Hepatocyte (in vitro differentiated cells): ENCODE results near the gene GABARAPL1. TPM values are rescaled to one million over a fixed set of nuclear protein-coding genes. Genes with fewer than 3 reads are reported as not detected.
"Not testable (repeated sequence)": the region's sequence is repeated elsewhere in the genome, so short reads cannot be mapped to it uniquely, and the experiment has no call there.

Source experiments
- DNase-seq: peaks from one replicate; pipeline ENCODE4 v3.0.0-alpha.2; 2016; ENCODE audit warnings: low spot score
- H2AFZ ChIP-seq: fragments of 200-600 bp; sonication (generic); 2 replicates; pipeline ENCODE4 v1.6.0; 2016; ENCODE audit warnings: antibody characterized with exemption, mild to moderate bottlenecking
- H3K27ac ChIP-seq: fragments of 200-600 bp; sonication (generic); 2 replicates; pipeline ENCODE4 v1.5.1; 2016; ENCODE audit warnings: mild to moderate bottlenecking
- H3K27me3 ChIP-seq: fragments of 200-600 bp; sonication (generic); 2 replicates; pipeline ENCODE4 v1.6.1; 2016
- H3K36me3 ChIP-seq: fragments of 200-600 bp; sonication (generic); replicated peaks from 2 replicates; pipeline ENCODE4 v1.5.1; 2016; ENCODE audit warnings: low read depth; ENCODE audit not compliant: insufficient read depth
- H3K4me1 ChIP-seq: fragments of 200-600 bp; sonication (generic); 2 replicates; pipeline ENCODE4 v1.5.1; 2016; ENCODE audit warnings: mild to moderate bottlenecking, moderate library complexity; ENCODE audit not compliant: insufficient read depth
- H3K4me2 ChIP-seq: fragments of 200-600 bp; sonication (generic); 2 replicates; pipeline ENCODE4 v1.6.0; 2016
- H3K4me3 ChIP-seq: fragments of 200-600 bp; sonication (generic); 2 replicates; pipeline ENCODE4 v1.5.1; 2016; ENCODE audit warnings: mild to moderate bottlenecking
- H3K79me2 ChIP-seq: fragments of 200-600 bp; sonication (generic); 2 replicates; pipeline ENCODE4 v1.6.0; 2017; ENCODE audit warnings: mild to moderate bottlenecking
- H3K9me2 ChIP-seq: fragments of 200-600 bp; sonication (generic); replicated peaks from 2 replicates; pipeline ENCODE4 v1.6.0; 2017; ENCODE audit warnings: mild to moderate bottlenecking; ENCODE audit not compliant: insufficient read depth
- H3K9me3 ChIP-seq: fragments of 200-600 bp; sonication (generic); 2 replicates; pipeline ENCODE4 v1.5.1; 2016; ENCODE audit warnings: low read depth, mild to moderate bottlenecking
- H4K20me1 ChIP-seq: fragments of 200-600 bp; sonication (generic); 2 replicates; pipeline ENCODE4 v1.6.0; 2016; ENCODE audit warnings: mild to moderate bottlenecking; ENCODE audit not compliant: insufficient read depth, poor library complexity, severe bottlenecking
- EZH2 ChIP-seq: fragments of 200-600 bp; sonication (generic); IDR thresholded peaks from 2 replicates; pipeline ENCODE4 v1.6.1; 2016; ENCODE audit warnings: antibody characterized with exemption, mild to moderate bottlenecking, borderline replicate concordance
- EZH2phosphoT487 ChIP-seq: fragments of 200-600 bp; sonication (generic); IDR thresholded peaks from one replicate; pipeline ENCODE4 v1.6.1; 2018; ENCODE audit warnings: antibody characterized with exemption, mild to moderate bottlenecking, low read depth, moderate library complexity; ENCODE audit not compliant: unreplicated experiment, severe bottlenecking
- WGBS: methylation state at CpG from one replicate; pipeline ENCODE4 v1.1.6; 2016; ENCODE audit warnings: low lambda C conversion rate; ENCODE audit errors: missing lambda C conversion rate; 5-methylcytosine and 5-hydroxymethylcytosine counted together
- polyA plus RNA-seq: library from polyadenylated mRNA; unstranded; fragments of >200 nt; fragmentation: Nextera tagmentation; extraction: Ambion mirVana; gene quantifications from 2 replicates; pipeline ENCODE4 v1.2.1, GENCODE V29; 2016
- total RNA-seq: library from RNA; depleted of rRNA; stranded (reverse); fragments of >200 nt; gene quantifications from 2 replicates; pipeline ENCODE4 v1.2.3, GENCODE V29; 2014
- TF ChIP-seq, protein P1 (sequence below): fragments of 200-600 bp; sonication (generic); IDR thresholded peaks from 2 replicates; pipeline ENCODE4 v1.5.1; 2016; ENCODE audit warnings: antibody characterized with exemption, mild to moderate bottlenecking; ENCODE audit not compliant: poor library complexity

Gene GABARAPL1
- total and polyA plus RNA-seq, 2 experiments from 2014 or later: 77.7 to 93.5 TPM

DNA sequence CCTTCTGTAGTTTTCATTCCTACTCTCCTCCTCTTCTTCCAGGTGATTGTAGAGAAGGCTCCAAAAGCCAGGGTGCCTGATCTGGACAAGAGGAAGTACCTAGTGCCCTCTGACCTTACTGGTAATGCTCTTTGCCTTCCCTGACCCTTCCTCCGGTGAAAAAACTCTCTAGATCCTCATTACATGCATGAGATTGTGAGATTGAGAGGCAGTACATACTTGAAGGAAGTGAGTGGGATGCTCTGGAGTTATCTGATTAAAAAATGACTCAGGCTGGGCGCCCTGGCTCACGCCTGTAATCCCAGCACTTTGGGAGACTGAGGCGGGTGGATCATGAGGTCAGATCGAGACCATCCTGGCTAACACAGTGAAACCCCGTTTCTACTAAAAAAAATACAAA is 5.3 kb downstream of the GABARAPL1 start:
- peaks cover 16% of the 10 kb centered on the region for H4K20me1 ChIP-seq
- H3K4me3 ChIP-seq: no peak overlapping the region
- DNase-seq: no peak
- no peak for TF ChIP-seq EZH2
- TF ChIP-seq, protein P1, sequence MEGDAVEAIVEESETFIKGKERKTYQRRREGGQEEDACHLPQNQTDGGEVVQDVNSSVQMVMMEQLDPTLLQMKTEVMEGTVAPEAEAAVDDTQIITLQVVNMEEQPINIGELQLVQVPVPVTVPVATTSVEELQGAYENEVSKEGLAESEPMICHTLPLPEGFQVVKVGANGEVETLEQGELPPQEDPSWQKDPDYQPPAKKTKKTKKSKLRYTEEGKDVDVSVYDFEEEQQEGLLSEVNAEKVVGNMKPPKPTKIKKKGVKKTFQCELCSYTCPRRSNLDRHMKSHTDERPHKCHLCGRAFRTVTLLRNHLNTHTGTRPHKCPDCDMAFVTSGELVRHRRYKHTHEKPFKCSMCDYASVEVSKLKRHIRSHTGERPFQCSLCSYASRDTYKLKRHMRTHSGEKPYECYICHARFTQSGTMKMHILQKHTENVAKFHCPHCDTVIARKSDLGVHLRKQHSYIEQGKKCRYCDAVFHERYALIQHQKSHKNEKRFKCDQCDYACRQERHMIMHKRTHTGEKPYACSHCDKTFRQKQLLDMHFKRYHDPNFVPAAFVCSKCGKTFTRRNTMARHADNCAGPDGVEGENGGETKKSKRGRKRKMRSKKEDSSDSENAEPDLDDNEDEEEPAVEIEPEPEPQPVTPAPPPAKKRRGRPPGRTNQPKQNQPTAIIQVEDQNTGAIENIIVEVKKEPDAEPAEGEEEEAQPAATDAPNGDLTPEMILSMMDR: no peak
- TF ChIP-seq EZH2phosphoT487: no peak
- no peaks in the 10 kb centered on the region for H3K4me1 ChIP-seq
- peaks cover 37% of the 10 kb centered on the region for H3K79me2 ChIP-seq
- H3K27me3 ChIP-seq: no peaks in the 10 kb centered on the region
- H2AFZ ChIP-seq: no peak overlapping the region
- H3K27ac ChIP-seq: no peak overlapping the region
- no peaks in the 10 kb centered on the region for H3K36me3 ChIP-seq
- H3K9me3 ChIP-seq: no peaks in the 10 kb centered on the region
- WGBS: 98% methylated on average over 6 of the region's 6 CpGs
- no peaks in the 10 kb centered on the region for H3K9me2 ChIP-seq
- H3K4me2 ChIP-seq: no peak overlapping the region

DNA sequence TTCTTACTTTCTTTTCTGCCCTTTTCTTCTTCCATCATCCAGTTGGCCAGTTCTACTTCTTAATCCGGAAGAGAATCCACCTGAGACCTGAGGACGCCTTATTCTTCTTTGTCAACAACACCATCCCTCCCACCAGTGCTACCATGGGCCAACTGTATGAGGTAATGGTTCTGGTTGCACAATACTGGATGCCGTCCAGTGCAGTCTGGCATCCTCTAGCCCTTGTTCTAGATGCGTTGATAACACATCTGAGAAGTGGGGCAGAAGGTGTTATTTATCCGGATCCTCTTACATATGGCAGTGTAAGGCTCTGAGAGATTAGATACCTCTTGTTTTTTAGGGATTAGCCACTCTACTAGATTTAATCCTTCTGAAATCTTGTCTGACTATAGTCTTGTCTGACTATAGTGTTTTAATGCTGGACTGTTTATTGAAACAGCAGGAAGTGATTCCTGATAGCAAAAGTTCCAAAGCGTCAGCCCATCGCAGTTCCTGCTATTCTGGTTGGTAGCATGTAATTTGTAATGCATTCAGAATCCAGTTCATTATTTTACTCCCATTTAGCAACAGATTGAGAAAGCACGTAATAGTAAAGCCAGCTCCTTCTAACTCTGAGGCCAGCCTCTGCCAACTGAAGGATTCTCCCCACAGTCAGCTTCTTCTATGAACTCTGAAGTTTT is 7.9 kb downstream of the GABARAPL1 start:
- Histone ChIP-seq H3K9me2 (no peaks in the 10 kb centered on the region), H4K20me1 (peaks cover 12% of the 10 kb centered on the region), H3K36me3 (no peaks in the 10 kb centered on the region), H3K27ac (no peak overlapping the region), H3K27me3 (no peaks in the 10 kb centered on the region), H3K4me2 (no peak overlapping the region), H3K4me3 (no peak overlapping the region), H2AFZ (no peak overlapping the region), H3K4me1 (no peaks in the 10 kb centered on the region), H3K79me2 (peaks cover 25% of the 10 kb centered on the region), H3K9me3 (no peaks in the 10 kb centered on the region)
- TF ChIP-seq, protein P1: no peak
- 74% methylated on average over 8 of the region's 8 CpGs for WGBS
- peak; percentile 39 for DNase-seq

DNA sequence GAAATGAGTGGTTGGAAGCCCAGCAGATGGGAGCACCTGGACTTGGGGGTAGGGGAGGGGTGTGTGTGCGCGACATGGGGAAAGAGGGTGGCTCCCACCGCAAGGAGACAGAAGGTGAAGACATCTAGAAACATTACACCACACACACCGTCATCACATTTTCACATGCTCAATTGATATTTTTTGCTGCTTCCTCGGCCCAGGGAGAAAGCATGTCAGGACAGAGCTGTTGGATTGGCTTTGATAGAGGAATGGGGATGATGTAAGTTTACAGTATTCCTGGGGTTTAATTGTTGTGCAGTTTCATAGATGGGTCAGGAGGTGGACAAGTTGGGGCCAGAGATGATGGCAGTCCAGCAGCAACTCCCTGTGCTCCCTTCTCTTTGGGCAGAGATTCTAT is 9.2 kb downstream of the GABARAPL1 start:
- TF ChIP-seq EZH2phosphoT487 (no peak), EZH2 (no peak)
- TF ChIP-seq, protein P1: no peak
- 95% methylated on average over 5 of the region's 5 CpGs for WGBS
- Histone ChIP-seq H2AFZ (no peak overlapping the region), H3K79me2 (peaks cover 13% of the 10 kb centered on the region), H3K27me3 (no peaks in the 10 kb centered on the region), H3K9me3 (no peaks in the 10 kb centered on the region), H3K9me2 (no peaks in the 10 kb centered on the region), H3K4me2 (no peak overlapping the region), H3K36me3 (no peaks in the 10 kb centered on the region), H3K27ac (no peak overlapping the region), H4K20me1 (peaks cover 10% of the 10 kb centered on the region), H3K4me1 (no peaks in the 10 kb centered on the region), H3K4me3 (no peak overlapping the region)
- DNase-seq: no peak

DNA sequence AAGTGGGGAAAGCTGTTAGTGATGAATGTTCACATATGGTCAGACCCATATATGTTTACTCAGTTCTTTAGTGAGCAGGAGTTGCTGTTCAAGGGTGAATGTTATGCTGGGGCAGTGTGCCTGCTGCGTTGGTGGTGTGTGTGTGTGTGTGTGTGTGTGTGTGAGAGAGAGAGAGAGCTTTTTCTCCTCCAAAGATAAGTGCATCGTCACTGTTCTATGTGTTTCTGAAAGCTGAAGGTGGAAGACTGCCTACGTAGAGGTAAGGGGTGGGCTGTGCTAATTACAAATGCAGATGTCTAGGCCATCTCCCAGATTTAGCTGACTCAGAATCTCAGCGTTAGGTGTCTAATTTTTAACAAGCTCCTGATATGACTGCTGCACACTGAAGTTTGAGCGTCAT is 10.5 kb downstream of the GABARAPL1 start:
- Histone ChIP-seq H2AFZ (no peak overlapping the region), H3K4me1 (no peaks in the 10 kb centered on the region), H3K27ac (no peak overlapping the region), H3K36me3 (no peaks in the 10 kb centered on the region), H3K27me3 (no peaks in the 10 kb centered on the region), H3K9me2 (no peaks in the 10 kb centered on the region), H3K4me3 (no peak overlapping the region), H4K20me1 (peaks cover 4% of the 10 kb centered on the region), H3K9me3 (no peaks in the 10 kb centered on the region), H3K4me2 (no peak overlapping the region), H3K79me2 (no peaks in the 10 kb centered on the region)
- no peak for TF ChIP-seq EZH2phosphoT487
- no peak for TF ChIP-seq EZH2
- TF ChIP-seq, protein P1: no peak
- no peak for DNase-seq
- WGBS: 90% methylated on average over 5 of the region's 5 CpGs

DNA sequence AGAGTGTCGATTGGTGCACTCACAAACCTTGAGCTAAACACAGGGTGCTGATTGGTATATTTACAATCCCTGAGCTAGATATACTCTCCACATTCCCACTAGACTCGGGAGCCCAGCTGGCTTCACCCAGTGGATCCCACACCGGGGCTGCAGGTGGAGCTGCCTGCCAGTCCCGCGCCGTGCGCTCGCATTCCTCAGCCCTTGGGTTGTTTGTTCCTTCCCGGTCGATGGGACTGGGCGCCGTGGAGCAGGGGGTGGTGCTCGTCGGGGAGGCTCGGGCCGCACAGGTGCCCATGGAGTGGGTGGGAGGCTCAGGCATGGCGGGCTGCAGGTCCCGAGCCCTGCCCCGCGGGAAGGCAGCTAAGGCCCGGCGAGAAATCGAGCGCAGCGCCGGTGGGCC is 12.7 kb downstream of the GABARAPL1 start:
- not testable (repeated sequence) for H4K20me1 ChIP-seq, H3K27ac ChIP-seq, H3K4me3 ChIP-seq, H3K36me3 ChIP-seq, H3K9me3 ChIP-seq, H3K79me2 ChIP-seq, H3K27me3 ChIP-seq, H2AFZ ChIP-seq, H3K4me2 ChIP-seq, DNase-seq, H3K4me1 ChIP-seq, H3K9me2 ChIP-seq
- 97% methylated on average over 18 of the region's 26 CpGs for WGBS
